NCI-H2227 treated with DMSO at 0.1 percent for 48 hours (cell line): Measurements from ENCODE around the gene OSBPL10.

Experiments
- DNase-seq: peaks from one replicate; lab custom pipeline; 2025; lab: John Stamatoyannopoulos, UW

Gene OSBPL10

GRCh38 chr3:31988271-31988670 is 7.2 kb upstream of the OSBPL10 start:
- no peak for DNase-seq

- no peak for DNase-seq
Measured at GRCh38 chr3:31985831-31986230, 4.8 kb upstream of the OSBPL10 start.

GRCh38 chr3:31984321-31984720 is 3.3 kb upstream of the OSBPL10 start:
- no peak for DNase-seq

GRCh38 chr3:31980530-31981205 is 394 bp downstream of the OSBPL10 start:
- peak; percentile 19 for DNase-seq

- no peak for DNase-seq
Measured at GRCh38 chr3:31979001-31979697, 1.9 kb downstream of the OSBPL10 start.

- DNase-seq = no peak
Measured at GRCh38 chr3:31978553-31978952, 2.5 kb downstream of the OSBPL10 start.

- DNase-seq = no peak
Measured at GRCh38 chr3:31977736-31978135, 3.3 kb downstream of the OSBPL10 start.

GRCh38 chr3:31976302-31976701 is 4.8 kb downstream of the OSBPL10 start:
- DNase-seq = no peak

- DNase-seq = no peak
Measured at GRCh38 chr3:31974964-31975363, 6.1 kb downstream of the OSBPL10 start.

GRCh38 chr3:31974471-31974870 is 6.6 kb downstream of the OSBPL10 start:
- DNase-seq = no peak

- DNase-seq = no peak
Measured at GRCh38 chr3:31973837-31974236, 7.2 kb downstream of the OSBPL10 start.

GRCh38 chr3:31973081-31973480 is 8.0 kb downstream of the OSBPL10 start:
- DNase-seq = no peak

GRCh38 chr3:31971607-31972006 is 9.5 kb downstream of the OSBPL10 start:
- no peak for DNase-seq

- no peak for DNase-seq
Measured at GRCh38 chr3:31968927-31969418, 12.1 kb downstream of the OSBPL10 start.

GRCh38 chr3:31968369-31968926 is 12.6 kb downstream of the OSBPL10 start:
- DNase-seq = no peak

- no peak for DNase-seq
Measured at GRCh38 chr3:31967592-31967991, 13.5 kb downstream of the OSBPL10 start.

GRCh38 chr3:31966978-31967591 is 14.0 kb downstream of the OSBPL10 start:
- no peak for DNase-seq

GRCh38 chr3:31962801-31963205 is 18.3 kb downstream of the OSBPL10 start:
- DNase-seq = no peak

GRCh38 chr3:31960793-31961431 is 20.1 kb downstream of the OSBPL10 start:
- no peak for DNase-seq

GRCh38 chr3:31959951-31960792 is 20.9 kb downstream of the OSBPL10 start:
- no peak for DNase-seq

- no peak for DNase-seq
Measured at GRCh38 chr3:31959251-31959650, 21.8 kb downstream of the OSBPL10 start.
